BE2C (cell line): ENCODE measurements around the gene GPR107.

Source experiments
- DNase-seq: peaks from one replicate; pipeline ENCODE4 v3.0.0-alpha.2; 2020
- H3K27me3 ChIP-seq: fragments of 250-450 bp; sonication (Bioruptor Pico); 2 replicates; pipeline ENCODE4 v1.5.1; 2020; ENCODE audit warnings: mild to moderate bottlenecking
- H3K36me3 ChIP-seq: fragments of 250-450 bp; sonication (Bioruptor Pico); 2 replicates; pipeline ENCODE4 v1.5.1; 2020; ENCODE audit warnings: mild to moderate bottlenecking
- H3K4me1 ChIP-seq: fragments of 250-450 bp; sonication (Bioruptor Pico); 2 replicates; pipeline ENCODE4 v1.5.1; 2020
- H3K4me3 ChIP-seq: 2 replicates; pipeline ENCODE4 v1.5.1; 2011; ENCODE audit warnings: low read depth, low read length
- H3K9me3 ChIP-seq: fragments of 250-450 bp; sonication (Bioruptor Pico); 2 replicates; pipeline ENCODE4 v1.5.1; 2020
- CTCF ChIP-seq: IDR thresholded peaks from 2 replicates; pipeline ENCODE4 v1.5.1; 2012; ENCODE audit warnings: mild to moderate bottlenecking, low read depth, low read length

Gene GPR107

GRCh38 chr9:130186839-130187522, 133.3 kb downstream of the GPR107 start:
- peaks cover 54% of the 10 kb centered on the region for H3K4me1 ChIP-seq
- no peaks in the 10 kb centered on the region for H3K27me3 ChIP-seq
- DNase-seq, result peak; percentile 81
- no peak for TF ChIP-seq CTCF
- H3K9me3 ChIP-seq, result no peaks in the 10 kb centered on the region
- H3K36me3 ChIP-seq, result peaks cover 10% of the 10 kb centered on the region
- H3K4me3 ChIP-seq, result peak overlapping the region; percentile 7; the same call in 1 of the 2 replicates

- TF ChIP-seq CTCF, result no peak
Measured at GRCh38 chr9:130187523-130187846, 133.8 kb downstream of the GPR107 start.

GRCh38 chr9:130188860-130189481, 135.3 kb downstream of the GPR107 start:
- Histone ChIP-seq H3K4me3 (no peak overlapping the region), H3K27me3 (no peaks in the 10 kb centered on the region), H3K36me3 (peaks cover 3% of the 10 kb centered on the region; the same call in 1 of the 2 replicates), H3K9me3 (no peaks in the 10 kb centered on the region), H3K4me1 (peaks cover 62% of the 10 kb centered on the region)
- DNase-seq, result no peak
- no peak for TF ChIP-seq CTCF

More at GRCh38 chr9:130187523-130187846, 133.8 kb downstream of the GPR107 start:
- Histone ChIP-seq H3K27me3 (no peaks in the 10 kb centered on the region), H3K9me3 (no peaks in the 10 kb centered on the region), H3K4me3 (no peak overlapping the region), H3K4me1 (peaks cover 59% of the 10 kb centered on the region), H3K36me3 (peaks cover 6% of the 10 kb centered on the region)
- no peak for DNase-seq
